Mesothelial cell of epicardium (in vitro differentiated cells): ENCODE measurements around the gene ITPRID2. TPM values are rescaled to one million over a fixed set of nuclear protein-coding genes. Genes with fewer than 3 reads are reported as not detected.

ENCODE experiments used
- DNase-seq, 2 experiments: peaks; one replicate each; pipeline ENCODE4 v3.0.0; 2021; ENCODE audit warnings: low spot score in 2 of 2; ENCODE audit not compliant: unreplicated experiment in 2 of 2
- H3K27ac Mint-ChIP-seq: 2 replicates; pipeline ENCODE4 v1.8.0; 2021; ENCODE audit warnings: mixed read lengths
- H3K27me3 Mint-ChIP-seq: 2 replicates; pipeline ENCODE4 v1.8.0; 2021; ENCODE audit warnings: low read depth, mixed read lengths
- H3K36me3 Mint-ChIP-seq: 2 replicates; pipeline ENCODE4 v1.8.0; 2021; ENCODE audit warnings: mixed read lengths
- H3K4me1 Mint-ChIP-seq: 2 replicates; pipeline ENCODE4 v1.8.0; 2021; ENCODE audit warnings: mixed read lengths
- H3K4me3 Mint-ChIP-seq: 2 replicates; pipeline ENCODE4 v1.8.0; 2021; ENCODE audit warnings: mild to moderate bottlenecking, moderate library complexity, mixed read lengths
- H3K9me3 Mint-ChIP-seq: 2 replicates; pipeline ENCODE4 v1.8.0; 2021; ENCODE audit warnings: mixed read lengths
- CTCF ChIP-seq: fragments of 200-600 bp; sonication (generic); IDR thresholded peaks from one replicate; pipeline ENCODE4 v1.5.0; 2021; ENCODE audit warnings: antibody characterized with exemption; ENCODE audit not compliant: unreplicated experiment
- total RNA-seq: library from RNA; stranded (reverse); gene quantifications from 3 replicates; pipeline ENCODE4 v1.2.1, GENCODE V29; 2021

ITPRID2 gene
- total RNA-seq, 1 donor from 2014 or later = 72.3 TPM

- no peak overlapping the region for H3K4me3 Mint-ChIP-seq
Measured at GRCh38 chr2:181848261-181848886, 43.2 kb upstream of the ITPRID2 start.

GRCh38 chr2:181849601-181850000, 41.9 kb upstream of the ITPRID2 start:
- no peaks in the 10 kb centered on the region for H3K27me3 Mint-ChIP-seq
- no peak for TF ChIP-seq CTCF
- H3K36me3 Mint-ChIP-seq = no peaks in the 10 kb centered on the region
- no peak for DNase-seq
- H3K4me3 Mint-ChIP-seq = no peak overlapping the region
- peaks cover 12% of the 10 kb centered on the region for H3K4me1 Mint-ChIP-seq
- no peak overlapping the region for H3K27ac Mint-ChIP-seq
- no peaks in the 10 kb centered on the region for H3K9me3 Mint-ChIP-seq

More at GRCh38 chr2:181848261-181848886, 43.2 kb upstream of the ITPRID2 start:
- peaks cover 6% of the 10 kb centered on the region for H3K4me1 Mint-ChIP-seq
- DNase-seq = no peak
- no peaks in the 10 kb centered on the region for H3K9me3 Mint-ChIP-seq
- no peak for TF ChIP-seq CTCF
- H3K27ac Mint-ChIP-seq = peak overlapping the region; percentile 1
- H3K27me3 Mint-ChIP-seq = no peaks in the 10 kb centered on the region
- no peaks in the 10 kb centered on the region for H3K36me3 Mint-ChIP-seq

GRCh38 chr2:181850936-181851560, 40.5 kb upstream of the ITPRID2 start:
- no peak overlapping the region for H3K4me3 Mint-ChIP-seq
- no peaks in the 10 kb centered on the region for H3K27me3 Mint-ChIP-seq
- H3K9me3 Mint-ChIP-seq = no peaks in the 10 kb centered on the region
- TF ChIP-seq CTCF = no peak
- no peak overlapping the region for H3K27ac Mint-ChIP-seq
- H3K36me3 Mint-ChIP-seq = no peaks in the 10 kb centered on the region
- DNase-seq = no peak
- peaks cover 13% of the 10 kb centered on the region for H3K4me1 Mint-ChIP-seq

- H3K36me3 Mint-ChIP-seq = no peaks in the 10 kb centered on the region
Measured at GRCh38 chr2:181851726-181852125, 39.8 kb upstream of the ITPRID2 start.

GRCh38 chr2:181853696-181854095, 37.8 kb upstream of the ITPRID2 start:
- Mint-ChIP-seq H3K9me3 (no peaks in the 10 kb centered on the region), H3K4me3 (no peak overlapping the region), H3K4me1 (peaks cover 7% of the 10 kb centered on the region), H3K27ac (no peak overlapping the region), H3K27me3 (no peaks in the 10 kb centered on the region), H3K36me3 (no peaks in the 10 kb centered on the region)
- DNase-seq = no peak
- TF ChIP-seq CTCF = no peak

More at GRCh38 chr2:181851726-181852125, 39.8 kb upstream of the ITPRID2 start:
- Mint-ChIP-seq H3K4me1 (peaks cover 13% of the 10 kb centered on the region), H3K4me3 (no peak overlapping the region), H3K27me3 (no peaks in the 10 kb centered on the region), H3K9me3 (no peaks in the 10 kb centered on the region), H3K27ac (no peak overlapping the region)
- no peak for TF ChIP-seq CTCF
- no peak for DNase-seq
